Right cardiac atrium (tissue), 5 donors: ENCODE data around the gene NPAS3. TPM values are rescaled to one million over a fixed set of nuclear protein-coding genes. Genes with fewer than 3 reads are reported as not detected.

Experiments used
- ATAC-seq, 2 donors: fragments of 200-7000 bp; cut with Tn5 transposase; one replicate each; pipeline versions ENCODE4 v1.8.0 to v1.9.1; 2020; ENCODE audit warnings: moderate library complexity in 2 of 2, mild to moderate bottlenecking in 1 of 2
- DNase-seq, 3 donors: peaks; one replicate each; pipeline ENCODE4 v3.0.0-alpha.2; 2020
- H3K27ac ChIP-seq: one replicate; pipeline ENCODE4 v1.5.1; 2013; ENCODE audit warnings: mild to moderate bottlenecking, low read length, control low read depth, moderate library complexity
- H3K27me3 ChIP-seq: one replicate; pipeline ENCODE4 v1.6.1; 2013; ENCODE audit not compliant: control insufficient read depth, insufficient read depth
- H3K4me1 ChIP-seq: one replicate; pipeline ENCODE4 v1.6.1; 2013; ENCODE audit warnings: low read length; ENCODE audit not compliant: control insufficient read depth, insufficient read depth
- H3K4me3 ChIP-seq: one replicate; pipeline ENCODE4 v1.5.1; 2013; ENCODE audit warnings: low read length, control low read depth
- H3K9me3 ChIP-seq: one replicate; pipeline ENCODE4 v1.6.1; 2013; ENCODE audit warnings: low read length; ENCODE audit not compliant: control insufficient read depth
- WGBS: extraction: QIAGEN DNeasy Blood & Tissue Kit; methylation state at CpG from one replicate; pipeline ENCODE4 v1.1.7; 2013; 5-methylcytosine and 5-hydroxymethylcytosine counted together
- intact Hi-C, 4 donors: fragments of 100-400 bp; cut with DNase I; formaldehyde crosslinking; loops; one replicate each; pipeline versions ENCODE4 v1.11.0 to v1.14.0; 2022 to 2023
- polyA plus RNA-seq: library from polyadenylated mRNA; stranded (reverse); fragments of 200-250 nt; gene quantifications from one replicate; pipeline ENCODE4 v1.2.3, GENCODE V29; 2013
- total RNA-seq, 4 donors: library from RNA; stranded (reverse); fragmentation: NEBNext Ultra II Directional; extraction: Animal tissue kit (Norgen Biotek cat#: 25700); gene quantifications; one replicate each; pipeline ENCODE4 v1.2.1, GENCODE V29; 2021
- donor health status: healthy with polysubstance abuse.
- donor health status: DM: no; HTN: yes; CAD: no.
- donor health status: DM: no; HTN: no; CAD: no.
- donor health status: DM: no; HTN: yes; CAD: no; lungs with severe emphysema.
- donor health status: DM: yes; HTN: yes; CAD: no.

Gene NPAS3
- total and polyA plus RNA-seq, 5 donors: 0.48 to 5.7 (median 4.0) TPM

- no peak overlapping the region for H3K4me3 ChIP-seq
- H3K27ac ChIP-seq: no peak overlapping the region
- H3K4me1 ChIP-seq: no peaks in the 10 kb centered on the region
- ATAC-seq (no peak), DNase-seq (no peak)
- 69% methylated on average over 11 of the region's 11 CpGs for WGBS
- H3K27me3 ChIP-seq: no peaks in the 10 kb centered on the region
- no peaks in the 10 kb centered on the region for H3K9me3 ChIP-seq
- intact Hi-C loops: no loop called here
These were observed 603.9 kb downstream of the NPAS3 start for GRCh38 chr14:33542338-33543287.

DNA sequence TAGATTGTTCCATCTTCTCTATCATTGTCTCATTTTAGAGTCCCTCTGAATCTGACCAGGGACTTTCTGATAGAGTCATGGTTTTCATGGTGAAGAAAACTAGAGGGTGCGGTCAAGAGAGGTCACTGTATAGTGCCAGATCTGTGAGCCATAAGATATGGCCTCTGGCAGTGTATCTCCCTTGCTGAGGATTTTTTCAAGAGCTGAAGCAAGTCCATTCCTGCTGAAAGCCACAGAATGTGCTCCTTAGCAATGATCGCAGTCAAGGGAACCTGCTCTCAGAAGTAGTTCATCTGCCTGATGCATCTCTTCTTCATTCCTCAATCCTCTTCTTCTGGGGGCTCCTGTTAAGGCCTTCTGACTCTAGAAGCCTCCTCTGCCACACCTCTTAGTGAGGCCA lies 607.0 kb downstream of the NPAS3 start:
- 96% methylated on average over 2 of the region's 2 CpGs for WGBS
- H3K27me3 ChIP-seq: no peaks in the 10 kb centered on the region
- no peak overlapping the region for H3K27ac ChIP-seq
- ATAC-seq (no peak), DNase-seq (no peak)
- no peak overlapping the region for H3K4me3 ChIP-seq
- no peaks in the 10 kb centered on the region for H3K9me3 ChIP-seq
- intact Hi-C loops: no loop called here
- H3K4me1 ChIP-seq: no peaks in the 10 kb centered on the region

GRCh38 chr14:33548606-33549005 lies 609.9 kb downstream of the NPAS3 start:
- intact Hi-C loops: no loop called here
- ATAC-seq (no peak), DNase-seq (no peak)
- Histone ChIP-seq H3K4me3 (no peak overlapping the region), H3K9me3 (no peaks in the 10 kb centered on the region), H3K27ac (no peak overlapping the region), H3K27me3 (no peaks in the 10 kb centered on the region), H3K4me1 (no peaks in the 10 kb centered on the region)
- 84% methylated on average over 1 of the region's 1 CpG for WGBS

DNA sequence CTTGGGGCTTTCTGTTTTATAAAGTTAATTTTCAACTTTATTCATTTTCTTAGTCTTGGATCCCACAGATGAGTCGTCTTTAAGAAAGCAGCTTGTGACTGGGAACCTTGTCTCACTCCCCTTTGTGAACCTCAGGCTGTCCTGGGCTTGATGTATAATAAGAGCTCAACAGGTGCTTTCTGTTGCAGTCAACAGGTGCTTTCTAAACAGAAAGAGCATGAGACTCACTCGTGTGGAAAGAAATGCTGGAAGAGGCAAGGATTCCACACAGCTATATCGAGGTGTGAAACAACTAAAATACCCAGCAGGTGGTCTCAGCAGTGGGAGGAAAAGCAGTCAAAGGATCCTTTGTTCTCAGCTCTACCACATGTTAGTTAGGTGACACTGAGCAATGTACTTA lies 613.3 kb downstream of the NPAS3 start:
- intact Hi-C loops: no loop called here
- ATAC-seq (no peak), DNase-seq (no peak)
- 73% methylated on average over 3 of the region's 3 CpGs for WGBS
- Histone ChIP-seq H3K4me1 (no peaks in the 10 kb centered on the region), H3K27me3 (no peaks in the 10 kb centered on the region), H3K4me3 (no peak overlapping the region), H3K27ac (no peak overlapping the region), H3K9me3 (no peaks in the 10 kb centered on the region)

- Histone ChIP-seq H3K4me3 (no peak overlapping the region), H3K4me1 (no peaks in the 10 kb centered on the region), H3K9me3 (no peaks in the 10 kb centered on the region), H3K27ac (no peak overlapping the region), H3K27me3 (no peaks in the 10 kb centered on the region)
- intact Hi-C loops: no loop called here
- WGBS: 85% methylated on average over 6 of the region's 6 CpGs
- DNase-seq (no peak), ATAC-seq (no peak)
These were observed 615.1 kb downstream of the NPAS3 start for GRCh38 chr14:33553706-33554278.

- intact Hi-C loops: no loop called here
- Histone ChIP-seq H3K4me1 (no peaks in the 10 kb centered on the region), H3K27ac (no peak overlapping the region), H3K4me3 (no peak overlapping the region), H3K27me3 (no peaks in the 10 kb centered on the region), H3K9me3 (no peaks in the 10 kb centered on the region)
- DNase-seq (no peak), ATAC-seq (no peak)
- WGBS: 91% methylated on average over 2 of the region's 2 CpGs
These were observed 616.3 kb downstream of the NPAS3 start for GRCh38 chr14:33554988-33555387.

GRCh38 chr14:33555710-33556350 lies 617.2 kb downstream of the NPAS3 start:
- 55% methylated on average over 5 of the region's 5 CpGs for WGBS
- no peak for ATAC-seq
- no peaks in the 10 kb centered on the region for H3K4me1 ChIP-seq
- H3K9me3 ChIP-seq: no peaks in the 10 kb centered on the region
- no peak overlapping the region for H3K27ac ChIP-seq
- H3K27me3 ChIP-seq: no peaks in the 10 kb centered on the region
- intact Hi-C loops: no loop called here
- H3K4me3 ChIP-seq: no peak overlapping the region
- no peak for DNase-seq

GRCh38 chr14:33556382-33557121 lies 617.9 kb downstream of the NPAS3 start:
- WGBS: 95% methylated on average over 2 of the region's 2 CpGs
- no peaks in the 10 kb centered on the region for H3K9me3 ChIP-seq
- no peaks in the 10 kb centered on the region for H3K27me3 ChIP-seq
- no peak for ATAC-seq
- H3K4me3 ChIP-seq: no peak overlapping the region
- intact Hi-C loops: no loop called here
- no peaks in the 10 kb centered on the region for H3K4me1 ChIP-seq
- no peak overlapping the region for H3K27ac ChIP-seq
- no peak for DNase-seq

GRCh38 chr14:33560718-33561431 lies 622.2 kb downstream of the NPAS3 start:
- DNase-seq (no peak), ATAC-seq (no peak)
- Histone ChIP-seq H3K4me3 (no peak overlapping the region), H3K27me3 (no peaks in the 10 kb centered on the region), H3K4me1 (no peaks in the 10 kb centered on the region), H3K9me3 (no peaks in the 10 kb centered on the region), H3K27ac (no peak overlapping the region)
- 61% methylated on average over 7 of the region's 7 CpGs for WGBS
- intact Hi-C loops: no loop called here

GRCh38 chr14:33561488-33562175 lies 623.0 kb downstream of the NPAS3 start:
- intact Hi-C loops: no loop called here
- H3K9me3 ChIP-seq: no peaks in the 10 kb centered on the region
- no peaks in the 10 kb centered on the region for H3K4me1 ChIP-seq
- H3K4me3 ChIP-seq: no peak overlapping the region
- DNase-seq (no peak), ATAC-seq (no peak)
- 79% methylated on average over 7 of the region's 7 CpGs for WGBS
- H3K27me3 ChIP-seq: no peaks in the 10 kb centered on the region
- no peak overlapping the region for H3K27ac ChIP-seq
